RWPE2 (cell line): ENCODE results near the gene HPS4.
"Not testable (repeated sequence)": the region's sequence is repeated elsewhere in the genome, so short reads cannot be mapped to it uniquely, and the experiment has no call there.

ENCODE experiments used
- ATAC-seq: fragments of 200-7000 bp; cut with Tn5 transposase; 3 replicates; pipeline ENCODE4 v1.9.1; 2021; ENCODE audit warnings: low read depth
- DNase-seq: peaks from one replicate; pipeline ENCODE4 v3.0.0-alpha.2; 2020; ENCODE audit warnings: low spot score
- H3K27ac ChIP-seq: fragments of 450-650 bp; 2 replicates; pipeline ENCODE4 v1.5.1; 2017; ENCODE audit warnings: mild to moderate bottlenecking; ENCODE audit not compliant: poor library complexity, severe bottlenecking
- H3K27me3 ChIP-seq: fragments of 250-450 bp; sonication (Bioruptor Pico); 2 replicates; pipeline ENCODE4 v1.5.1; 2021; ENCODE audit warnings: mild to moderate bottlenecking, moderate library complexity; ENCODE audit not compliant: insufficient read depth, poor library complexity, severe bottlenecking
- H3K36me3 ChIP-seq: fragments of 250-450 bp; sonication (Bioruptor Pico); 2 replicates; pipeline ENCODE4 v1.5.1; 2020; ENCODE audit warnings: low read depth, mild to moderate bottlenecking, moderate library complexity
- H3K4me1 ChIP-seq: fragments of 250-450 bp; sonication (Bioruptor Pico); 2 replicates; pipeline ENCODE4 v1.5.1; 2021; ENCODE audit warnings: mild to moderate bottlenecking, moderate library complexity; ENCODE audit not compliant: insufficient read depth, poor library complexity, severe bottlenecking
- H3K4me3 ChIP-seq: fragments of 250-450 bp; sonication (Bioruptor Pico); 2 replicates; pipeline ENCODE4 v1.5.1; 2021; ENCODE audit warnings: mild to moderate bottlenecking, moderate library complexity; ENCODE audit not compliant: severe bottlenecking
- H3K9me3 ChIP-seq: fragments of 250-450 bp; sonication (Bioruptor Pico); 2 replicates; pipeline ENCODE4 v1.5.1; 2021; ENCODE audit warnings: mild to moderate bottlenecking, moderate library complexity; ENCODE audit not compliant: severe bottlenecking
- TF ChIP-seq, protein P1 (sequence below): fragments of 450-650 bp; IDR thresholded peaks from one replicate; pipeline ENCODE4 v1.5.1; 2017; ENCODE audit warnings: mild to moderate bottlenecking, moderate library complexity; ENCODE audit not compliant: poor library complexity, severe bottlenecking

Gene HPS4

DNA sequence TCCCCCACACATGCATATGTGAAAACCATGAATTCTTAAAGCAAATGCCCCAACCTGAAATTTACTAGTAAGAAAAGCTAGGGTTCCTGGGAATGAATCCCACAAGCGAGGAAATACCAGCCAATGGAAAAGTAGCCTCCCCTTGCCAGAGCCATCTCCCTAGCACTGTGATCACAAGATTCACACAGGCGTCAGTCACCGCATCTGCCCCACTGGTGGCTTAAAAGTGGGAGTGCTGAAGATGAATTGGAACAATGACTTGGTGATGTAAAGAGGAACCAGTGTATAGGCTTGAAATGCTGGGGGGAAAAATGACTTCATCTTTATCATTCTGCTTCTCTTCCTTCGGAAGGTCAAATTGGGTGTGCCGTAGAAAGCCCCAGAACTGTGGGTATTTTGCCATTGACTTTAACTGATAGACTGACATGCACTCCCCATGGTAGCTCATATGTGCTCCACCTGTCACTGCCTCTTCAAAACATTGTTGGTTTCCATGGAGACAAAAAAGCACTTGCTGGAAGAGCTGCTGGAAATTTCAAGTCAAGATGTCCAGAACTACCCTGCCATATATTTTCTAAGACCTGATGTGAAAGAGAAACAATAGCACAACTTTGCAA, 73.8 kb downstream of the HPS4 start:
- no peak overlapping the region for H3K4me3 ChIP-seq
- no peak for DNase-seq
- H3K27ac ChIP-seq: no peak overlapping the region
- no peaks in the 10 kb centered on the region for H3K36me3 ChIP-seq
- H3K4me1 ChIP-seq: no peaks in the 10 kb centered on the region
- no peaks in the 10 kb centered on the region for H3K9me3 ChIP-seq
- TF ChIP-seq, protein P1, sequence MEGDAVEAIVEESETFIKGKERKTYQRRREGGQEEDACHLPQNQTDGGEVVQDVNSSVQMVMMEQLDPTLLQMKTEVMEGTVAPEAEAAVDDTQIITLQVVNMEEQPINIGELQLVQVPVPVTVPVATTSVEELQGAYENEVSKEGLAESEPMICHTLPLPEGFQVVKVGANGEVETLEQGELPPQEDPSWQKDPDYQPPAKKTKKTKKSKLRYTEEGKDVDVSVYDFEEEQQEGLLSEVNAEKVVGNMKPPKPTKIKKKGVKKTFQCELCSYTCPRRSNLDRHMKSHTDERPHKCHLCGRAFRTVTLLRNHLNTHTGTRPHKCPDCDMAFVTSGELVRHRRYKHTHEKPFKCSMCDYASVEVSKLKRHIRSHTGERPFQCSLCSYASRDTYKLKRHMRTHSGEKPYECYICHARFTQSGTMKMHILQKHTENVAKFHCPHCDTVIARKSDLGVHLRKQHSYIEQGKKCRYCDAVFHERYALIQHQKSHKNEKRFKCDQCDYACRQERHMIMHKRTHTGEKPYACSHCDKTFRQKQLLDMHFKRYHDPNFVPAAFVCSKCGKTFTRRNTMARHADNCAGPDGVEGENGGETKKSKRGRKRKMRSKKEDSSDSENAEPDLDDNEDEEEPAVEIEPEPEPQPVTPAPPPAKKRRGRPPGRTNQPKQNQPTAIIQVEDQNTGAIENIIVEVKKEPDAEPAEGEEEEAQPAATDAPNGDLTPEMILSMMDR: no peak
- ATAC-seq: no peak
- H3K27me3 ChIP-seq: no peaks in the 10 kb centered on the region

DNA sequence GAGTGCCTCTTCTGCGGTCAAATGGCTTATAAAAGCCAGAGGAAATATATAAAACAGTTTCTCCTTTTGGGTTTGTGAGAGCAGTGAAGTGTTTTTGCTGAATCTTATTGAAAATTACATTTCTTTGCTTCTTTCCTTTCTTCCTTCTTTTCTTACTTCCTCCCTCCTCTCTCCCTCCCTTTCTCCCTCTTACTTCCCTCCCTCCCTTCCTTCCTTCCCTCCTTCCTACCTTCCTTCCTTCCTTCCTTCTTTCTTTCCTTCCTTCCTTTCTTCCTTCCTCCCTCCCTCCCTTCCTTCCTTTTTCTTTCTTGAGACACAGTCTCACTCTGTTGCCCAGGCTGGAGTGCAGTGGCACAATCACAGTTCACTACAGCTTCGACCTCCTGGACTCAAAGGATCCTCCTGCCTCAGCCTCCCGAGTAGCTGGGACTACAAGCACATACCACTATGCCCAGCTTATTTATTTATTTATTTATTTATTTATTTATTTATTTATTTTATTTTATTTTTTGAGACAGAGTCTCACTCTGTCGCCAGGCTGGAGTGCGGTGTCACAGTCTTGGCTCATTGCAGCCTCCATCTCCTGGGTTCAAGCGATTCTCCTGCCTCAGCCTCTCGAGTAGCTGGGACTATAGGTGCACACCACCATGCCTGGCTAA, 74.9 kb downstream of the HPS4 start:
- not testable (repeated sequence) for H3K4me3 ChIP-seq, H3K27ac ChIP-seq, H3K27me3 ChIP-seq, H3K36me3 ChIP-seq, ATAC-seq, DNase-seq, H3K4me1 ChIP-seq, H3K9me3 ChIP-seq

DNA sequence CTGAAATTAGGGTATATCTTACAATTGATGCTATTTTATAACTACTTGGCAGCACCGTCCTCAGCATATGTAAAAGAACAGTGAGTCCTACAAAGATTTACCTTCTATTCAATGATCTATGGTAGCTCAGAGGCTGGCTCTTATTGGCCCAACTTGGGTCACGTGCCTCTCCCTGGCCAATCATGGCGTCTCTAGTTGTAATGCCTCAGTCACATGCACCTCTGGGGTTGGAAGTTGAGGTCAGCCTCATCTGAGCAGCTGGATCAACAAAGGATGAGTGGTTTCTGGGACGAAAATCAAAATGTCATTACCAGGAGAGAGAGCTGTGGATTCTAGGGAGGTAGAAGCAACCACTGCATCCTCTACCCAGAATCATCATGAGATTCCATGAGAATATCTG, 77.5 kb downstream of the HPS4 start:
- Histone ChIP-seq H3K9me3 (no peaks in the 10 kb centered on the region), H3K4me1 (no peaks in the 10 kb centered on the region), H3K4me3 (no peak overlapping the region), H3K27ac (no peak overlapping the region), H3K27me3 (no peaks in the 10 kb centered on the region), H3K36me3 (no peaks in the 10 kb centered on the region)
- no peak for DNase-seq
- TF ChIP-seq, protein P1: no peak
- ATAC-seq: no peak

DNA sequence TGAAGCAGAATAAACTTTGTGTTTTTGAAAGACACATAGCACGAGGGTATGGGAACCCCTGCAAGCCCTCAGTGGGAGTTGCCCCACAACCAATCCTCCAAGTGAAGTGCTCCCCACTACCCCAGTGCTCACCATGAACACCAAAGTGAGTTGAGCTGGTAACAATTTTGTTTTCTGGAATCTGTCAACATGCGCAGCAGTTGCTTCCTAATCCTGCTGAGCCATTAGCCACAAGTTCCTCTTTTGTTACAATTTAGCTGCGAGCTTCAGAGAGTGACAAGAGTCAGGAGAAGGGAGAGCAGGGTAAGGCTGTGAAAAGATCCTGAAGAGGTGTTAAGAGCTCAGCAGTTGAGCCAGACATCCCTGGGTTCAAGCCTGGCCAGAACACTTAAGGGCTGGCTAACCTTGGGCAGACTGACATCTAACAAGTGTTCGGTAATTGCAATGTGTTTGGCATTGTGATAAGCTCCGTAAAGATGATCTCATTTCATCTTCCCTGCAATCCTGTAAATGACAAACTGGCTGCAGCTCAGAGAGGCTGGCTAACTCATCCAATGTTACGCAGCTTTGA, 78.6 kb downstream of the HPS4 start:
- no peaks in the 10 kb centered on the region for H3K9me3 ChIP-seq
- TF ChIP-seq, protein P1: no peak
- H3K27ac ChIP-seq: no peak overlapping the region
- no peaks in the 10 kb centered on the region for H3K27me3 ChIP-seq
- no peak for DNase-seq
- no peak overlapping the region for H3K4me3 ChIP-seq
- no peaks in the 10 kb centered on the region for H3K36me3 ChIP-seq
- no peak for ATAC-seq
- H3K4me1 ChIP-seq: no peaks in the 10 kb centered on the region

DNA sequence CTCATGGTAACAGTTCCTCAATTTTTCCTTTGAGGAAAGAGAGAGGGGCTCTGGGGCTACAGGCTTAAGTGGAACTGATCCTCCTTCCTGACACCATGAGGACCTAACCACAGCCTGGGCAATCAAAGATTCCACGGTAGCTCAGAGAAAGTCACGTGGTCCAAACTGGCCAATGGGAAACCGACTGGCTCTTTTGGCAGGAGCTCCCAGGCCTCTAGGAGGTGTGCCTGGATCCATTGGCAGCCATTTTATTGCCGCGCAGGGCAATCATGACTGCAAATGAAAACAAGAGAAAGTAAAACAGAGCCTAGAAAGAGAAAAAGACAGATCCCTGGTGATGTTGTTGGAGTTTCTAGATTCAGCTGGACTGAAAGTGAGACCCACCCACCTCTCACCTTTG, 81.9 kb downstream of the HPS4 start:
- TF ChIP-seq, protein P1: no peak
- H3K27me3 ChIP-seq: no peaks in the 10 kb centered on the region

More for the DNA sequence above, 81.9 kb downstream of the HPS4 start:
- Histone ChIP-seq H3K36me3 (no peaks in the 10 kb centered on the region), H3K4me3 (no peak overlapping the region), H3K9me3 (no peaks in the 10 kb centered on the region), H3K27ac (no peak overlapping the region), H3K4me1 (no peaks in the 10 kb centered on the region)
- DNase-seq: no peak
- ATAC-seq: no peak
